Measurements from ENCODE around the gene TRAIP.

DNA sequence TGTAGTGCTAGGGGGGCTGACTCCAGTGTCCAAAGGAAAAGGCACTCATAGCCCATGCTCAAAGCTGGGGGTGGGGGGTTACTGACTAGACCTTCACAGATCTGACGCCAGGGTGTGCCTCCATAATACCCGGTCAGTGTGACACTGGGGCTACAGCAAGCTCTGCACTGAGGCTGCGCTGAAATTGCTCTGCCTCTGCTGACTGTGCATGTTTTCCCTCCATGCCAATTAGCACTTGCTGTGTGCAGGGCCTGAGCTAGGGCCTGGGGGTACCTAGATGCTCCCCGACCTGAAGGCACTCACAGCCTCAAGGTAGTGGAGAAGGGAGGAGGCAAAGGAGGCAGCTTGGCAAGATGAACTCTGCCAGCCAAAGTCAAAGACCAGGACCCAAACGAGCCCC is 8.1 kb upstream of the TRAIP start:
- TF ChIP-seq POLR2A (IDR thresholded peaks at IDR 0.05) = no peak
- TF ChIP-seq, protein P1, sequence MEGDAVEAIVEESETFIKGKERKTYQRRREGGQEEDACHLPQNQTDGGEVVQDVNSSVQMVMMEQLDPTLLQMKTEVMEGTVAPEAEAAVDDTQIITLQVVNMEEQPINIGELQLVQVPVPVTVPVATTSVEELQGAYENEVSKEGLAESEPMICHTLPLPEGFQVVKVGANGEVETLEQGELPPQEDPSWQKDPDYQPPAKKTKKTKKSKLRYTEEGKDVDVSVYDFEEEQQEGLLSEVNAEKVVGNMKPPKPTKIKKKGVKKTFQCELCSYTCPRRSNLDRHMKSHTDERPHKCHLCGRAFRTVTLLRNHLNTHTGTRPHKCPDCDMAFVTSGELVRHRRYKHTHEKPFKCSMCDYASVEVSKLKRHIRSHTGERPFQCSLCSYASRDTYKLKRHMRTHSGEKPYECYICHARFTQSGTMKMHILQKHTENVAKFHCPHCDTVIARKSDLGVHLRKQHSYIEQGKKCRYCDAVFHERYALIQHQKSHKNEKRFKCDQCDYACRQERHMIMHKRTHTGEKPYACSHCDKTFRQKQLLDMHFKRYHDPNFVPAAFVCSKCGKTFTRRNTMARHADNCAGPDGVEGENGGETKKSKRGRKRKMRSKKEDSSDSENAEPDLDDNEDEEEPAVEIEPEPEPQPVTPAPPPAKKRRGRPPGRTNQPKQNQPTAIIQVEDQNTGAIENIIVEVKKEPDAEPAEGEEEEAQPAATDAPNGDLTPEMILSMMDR (IDR thresholded peaks at IDR 0.05) = no peak
